HG03108 (cell line): Measurements from ENCODE around the gene FCHSD2.

Experiments used
- ATAC-seq: cut with Tn5 transposase; IDR thresholded peaks from one replicate; pipeline ENCODE4 v1.9.1; 2021; ENCODE audit warnings: moderate library complexity; ENCODE audit not compliant: unreplicated experiment

The FCHSD2 gene

GRCh38 chr11:72975778-72976521 lies 166.2 kb downstream of the FCHSD2 start:
- no peak for ATAC-seq

GRCh38 chr11:72974487-72975205 lies 167.5 kb downstream of the FCHSD2 start:
- no peak for ATAC-seq

GRCh38 chr11:72972496-72973128 lies 169.5 kb downstream of the FCHSD2 start:
- ATAC-seq: no peak

- ATAC-seq: no peak
Measured at GRCh38 chr11:72971192-72971967, 170.7 kb downstream of the FCHSD2 start.

- no peak for ATAC-seq
Measured at GRCh38 chr11:72970557-72971118, 171.5 kb downstream of the FCHSD2 start.

GRCh38 chr11:72969894-72970335 lies 172.2 kb downstream of the FCHSD2 start:
- peak; percentile 82 for ATAC-seq

GRCh38 chr11:72968390-72968789 lies 173.7 kb downstream of the FCHSD2 start:
- no peak for ATAC-seq

GRCh38 chr11:72965672-72966071 lies 176.4 kb downstream of the FCHSD2 start:
- ATAC-seq: no peak

- no peak for ATAC-seq
Measured at GRCh38 chr11:72962717-72963116, 179.4 kb downstream of the FCHSD2 start.

- no peak for ATAC-seq
Measured at GRCh38 chr11:72962084-72962483, 180.0 kb downstream of the FCHSD2 start.

GRCh38 chr11:72959998-72960731 lies 182.0 kb downstream of the FCHSD2 start:
- no peak for ATAC-seq

GRCh38 chr11:72958791-72959190 lies 183.3 kb downstream of the FCHSD2 start:
- no peak for ATAC-seq

- ATAC-seq: no peak
Measured at GRCh38 chr11:72955466-72955865, 186.7 kb downstream of the FCHSD2 start.

- no peak for ATAC-seq
Measured at GRCh38 chr11:72954860-72955259, 187.3 kb downstream of the FCHSD2 start.

GRCh38 chr11:72953637-72954036 lies 188.5 kb downstream of the FCHSD2 start:
- ATAC-seq: no peak

GRCh38 chr11:72951888-72952287 lies 190.2 kb downstream of the FCHSD2 start:
- ATAC-seq: no peak

GRCh38 chr11:72951193-72951592 lies 190.9 kb downstream of the FCHSD2 start:
- no peak for ATAC-seq

- no peak for ATAC-seq
Measured at GRCh38 chr11:72950685-72951084, 191.4 kb downstream of the FCHSD2 start.

- no peak for ATAC-seq
Measured at GRCh38 chr11:72947229-72947628, 194.9 kb downstream of the FCHSD2 start.

GRCh38 chr11:72943664-72944063 lies 198.5 kb downstream of the FCHSD2 start:
- no peak for ATAC-seq
